Mesendoderm (in vitro differentiated cells): ENCODE results near the gene CDH23.

ENCODE experiments used
- DNase-seq: peaks from one replicate; pipeline ENCODE4 v3.0.0; 2013
- H2AK5ac ChIP-seq: 2 replicates; pipeline ENCODE4 v1.6.1; 2013; ENCODE audit warnings: low read length, inconsistent platforms
- H2BK120ac ChIP-seq: 2 replicates; pipeline ENCODE4 v1.6.1; 2013; ENCODE audit warnings: low read depth, mild to moderate bottlenecking, low read length, moderate library complexity, mixed read lengths
- H2BK15ac ChIP-seq: replicated peaks from 2 replicates; pipeline ENCODE4 v1.6.1; 2013; ENCODE audit warnings: low read depth, mild to moderate bottlenecking, moderate library complexity
- H2BK5ac ChIP-seq: 2 replicates; pipeline ENCODE4 v1.6.1; 2013; ENCODE audit warnings: low read length, inconsistent platforms
- H3K18ac ChIP-seq: 2 replicates; pipeline ENCODE4 v1.6.1; 2013; ENCODE audit warnings: mild to moderate bottlenecking, low read length, mixed read lengths
- H3K23ac ChIP-seq: one replicate; pipeline ENCODE4 v1.6.1; 2013; ENCODE audit warnings: low read length
- H3K27ac ChIP-seq: 2 replicates; pipeline ENCODE4 v1.5.1; 2013; ENCODE audit warnings: low read depth, mild to moderate bottlenecking, inconsistent platforms, low read length, moderate library complexity
- H3K27me3 ChIP-seq: 2 replicates; pipeline ENCODE4 v1.6.1; 2013; ENCODE audit warnings: low read length, control low read depth, mild to moderate bottlenecking, inconsistent platforms; ENCODE audit not compliant: insufficient read depth, poor library complexity
- H3K36me3 ChIP-seq: 2 replicates; pipeline ENCODE4 v1.6.1; 2013; ENCODE audit warnings: low read length, inconsistent platforms; ENCODE audit not compliant: control insufficient read depth, insufficient read depth
- H3K4ac ChIP-seq: one replicate; pipeline ENCODE4 v1.6.1; 2013; ENCODE audit warnings: low read depth, mild to moderate bottlenecking, low read length, moderate library complexity
- H3K4me1 ChIP-seq: 2 replicates; pipeline ENCODE4 v1.6.1; 2013; ENCODE audit warnings: low read depth, low read length, inconsistent platforms; ENCODE audit not compliant: control insufficient read depth
- H3K4me2 ChIP-seq: 2 replicates; pipeline ENCODE4 v1.6.1; 2013; ENCODE audit warnings: low read length
- H3K4me3 ChIP-seq: 2 replicates; pipeline ENCODE4 v1.5.1; 2013; ENCODE audit warnings: mild to moderate bottlenecking, low read length
- H3K56ac ChIP-seq: one replicate; pipeline ENCODE4 v1.6.1; 2013; ENCODE audit warnings: low read length
- H3K79me1 ChIP-seq: 2 replicates; pipeline ENCODE4 v1.6.1; 2013; ENCODE audit warnings: low read length, inconsistent platforms
- H3K79me2 ChIP-seq: 2 replicates; pipeline ENCODE4 v1.6.1; 2013; ENCODE audit warnings: mild to moderate bottlenecking, low read length; ENCODE audit not compliant: control insufficient read depth, insufficient read depth
- H3K9ac ChIP-seq: 2 replicates; pipeline ENCODE4 v1.6.1; 2013; ENCODE audit warnings: low read length, inconsistent platforms
- H4K5ac ChIP-seq: one replicate; pipeline ENCODE4 v1.6.1; 2013; ENCODE audit warnings: low read length
- H4K8ac ChIP-seq: one replicate; pipeline ENCODE4 v1.6.1; 2013; ENCODE audit warnings: low read depth, mild to moderate bottlenecking, control low read depth, low read length, moderate library complexity
- whole genome bisulfite sequencing: extraction: QIAGEN DNeasy Blood & Tissue Kit; methylation state at CpG from one replicate; pipeline ENCODE4 v1.1.7; 2013; ENCODE audit warnings: low lambda C conversion rate, missing lambda C conversion rate; ENCODE audit not compliant: insufficient coverage; ENCODE audit errors: extremely low coverage; 5-methylcytosine and 5-hydroxymethylcytosine counted together

The CDH23 gene

DNA sequence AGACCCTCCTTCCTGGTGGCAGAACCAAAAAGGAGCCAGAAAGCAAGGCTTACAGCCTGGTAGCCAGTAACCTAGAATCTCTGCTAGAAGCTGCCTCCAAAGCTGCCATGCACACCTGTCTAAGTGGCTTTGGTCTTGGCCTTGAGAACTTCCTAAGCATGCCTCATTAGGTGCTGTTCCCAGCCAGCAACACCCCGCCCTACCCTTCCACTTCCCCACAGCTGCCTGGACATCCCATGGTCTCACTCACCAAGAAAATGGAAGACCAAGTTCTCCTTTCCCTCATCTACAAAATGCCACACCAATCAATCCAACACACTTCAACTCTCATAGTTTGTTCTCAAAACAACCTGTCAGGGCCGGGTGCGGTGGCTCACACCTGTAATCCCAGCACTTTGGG lies 450.1 kb downstream of the CDH23 start:
- H3K79me2 ChIP-seq, result peaks cover 79% of the 10 kb centered on the region
- H3K27ac ChIP-seq, result no peak overlapping the region
- H2BK15ac ChIP-seq, result no peak overlapping the region
- H3K27me3 ChIP-seq, result no peaks in the 10 kb centered on the region
- WGBS, result no CpG with 5 or more reads among the region's 3 CpGs
- peaks cover 20% of the 10 kb centered on the region for H3K79me1 ChIP-seq
- DNase-seq, result no peak
- H3K56ac ChIP-seq, result no peak overlapping the region
- H2BK120ac ChIP-seq, result no peak overlapping the region
- H3K4me3 ChIP-seq, result no peak overlapping the region
- no peak overlapping the region for H3K4me2 ChIP-seq
- no peak overlapping the region for H3K18ac ChIP-seq
- no peak overlapping the region for H4K5ac ChIP-seq
- no peak overlapping the region for H3K4ac ChIP-seq
- no peak overlapping the region for H3K9ac ChIP-seq
- no peak overlapping the region for H2AK5ac ChIP-seq
- no peaks in the 10 kb centered on the region for H3K36me3 ChIP-seq
- H2BK5ac ChIP-seq, result no peak overlapping the region
- H3K23ac ChIP-seq, result no peak overlapping the region
- no peak overlapping the region for H4K8ac ChIP-seq
- no peaks in the 10 kb centered on the region for H3K4me1 ChIP-seq

DNA sequence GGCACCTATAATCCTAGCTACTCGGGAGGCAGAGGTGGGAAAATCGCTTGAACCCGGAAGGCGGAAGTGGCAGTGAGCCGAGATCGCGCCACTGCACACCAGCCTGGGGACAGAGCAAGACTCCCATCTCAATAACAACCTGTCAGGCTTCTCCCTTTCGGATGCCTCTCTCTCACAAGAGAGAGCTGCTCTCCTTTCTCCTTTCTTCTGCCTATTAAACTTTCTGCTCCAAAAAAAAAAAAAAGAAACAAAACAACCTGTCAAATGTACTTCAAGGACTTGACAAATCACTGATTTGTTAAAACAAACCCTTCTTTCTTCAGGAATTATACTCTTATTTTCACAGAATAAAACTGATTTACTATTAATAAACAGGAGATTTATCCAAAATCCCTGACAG lies 450.7 kb downstream of the CDH23 start:
- H3K27me3 ChIP-seq, result no peaks in the 10 kb centered on the region
- H3K4me3 ChIP-seq, result no peak overlapping the region
- H2BK120ac ChIP-seq, result no peak overlapping the region
- peaks cover 18% of the 10 kb centered on the region for H3K79me1 ChIP-seq
- H4K8ac ChIP-seq, result no peak overlapping the region
- no peak overlapping the region for H3K4me2 ChIP-seq
- DNase-seq, result no peak
- H3K27ac ChIP-seq, result no peak overlapping the region
- H3K9ac ChIP-seq, result no peak overlapping the region
- no peak overlapping the region for H3K18ac ChIP-seq
- no peak overlapping the region for H2AK5ac ChIP-seq
- no peak overlapping the region for H2BK15ac ChIP-seq
- H2BK5ac ChIP-seq, result no peak overlapping the region
- H4K5ac ChIP-seq, result no peak overlapping the region
- no CpG with 5 or more reads among the region's 8 CpGs for WGBS
- no peaks in the 10 kb centered on the region for H3K4me1 ChIP-seq
- peaks cover 75% of the 10 kb centered on the region for H3K79me2 ChIP-seq
- no peak overlapping the region for H3K23ac ChIP-seq
- H3K56ac ChIP-seq, result no peak overlapping the region
- H3K4ac ChIP-seq, result no peak overlapping the region
- no peaks in the 10 kb centered on the region for H3K36me3 ChIP-seq

DNA sequence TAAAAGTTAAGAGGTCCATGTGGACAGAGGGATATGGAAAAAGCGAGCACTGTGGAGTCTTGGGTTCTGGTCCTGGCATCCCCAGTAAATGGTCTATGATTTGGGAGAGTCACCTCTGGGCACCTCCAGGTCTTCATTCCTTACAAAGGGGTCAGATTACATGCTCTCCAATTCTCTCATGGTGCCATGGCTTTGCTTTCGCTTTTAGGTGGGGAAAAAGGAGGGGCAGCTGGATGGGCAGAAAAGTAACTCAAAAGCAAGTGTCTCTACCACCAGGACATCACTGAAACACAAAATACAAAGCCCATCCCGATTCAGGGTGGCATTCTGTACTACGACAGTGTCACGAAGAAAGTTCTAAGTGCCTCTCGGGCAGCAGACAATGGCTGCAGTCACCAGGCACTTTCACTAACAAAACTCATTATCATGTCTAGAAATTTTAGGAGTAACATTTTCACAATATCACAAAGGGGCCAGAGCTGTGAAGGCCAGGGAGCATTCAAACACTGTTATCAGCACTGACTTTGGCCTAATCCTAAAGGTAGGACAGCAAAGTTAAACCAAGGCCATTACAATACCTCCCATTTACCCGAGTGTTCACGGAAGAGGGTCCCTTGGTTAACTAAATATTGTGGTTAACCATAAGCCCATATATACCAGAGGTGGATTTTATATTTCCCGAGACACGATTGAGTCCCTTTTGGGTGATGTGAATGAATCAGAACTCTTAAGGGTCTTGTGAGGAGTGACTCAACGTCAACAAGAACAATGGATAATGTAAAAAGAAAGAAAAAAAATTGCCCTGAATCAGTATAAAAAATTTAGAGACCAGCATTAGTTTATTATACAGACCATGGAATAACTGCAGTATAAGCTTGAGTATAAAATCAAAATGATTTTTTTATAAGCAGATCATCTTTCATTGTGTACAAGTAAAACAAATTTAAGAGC lies 451.9 kb downstream of the CDH23 start:
- H2AK5ac ChIP-seq, result no peak overlapping the region
- H3K9ac ChIP-seq, result peak overlapping the region; percentile 6

DNA sequence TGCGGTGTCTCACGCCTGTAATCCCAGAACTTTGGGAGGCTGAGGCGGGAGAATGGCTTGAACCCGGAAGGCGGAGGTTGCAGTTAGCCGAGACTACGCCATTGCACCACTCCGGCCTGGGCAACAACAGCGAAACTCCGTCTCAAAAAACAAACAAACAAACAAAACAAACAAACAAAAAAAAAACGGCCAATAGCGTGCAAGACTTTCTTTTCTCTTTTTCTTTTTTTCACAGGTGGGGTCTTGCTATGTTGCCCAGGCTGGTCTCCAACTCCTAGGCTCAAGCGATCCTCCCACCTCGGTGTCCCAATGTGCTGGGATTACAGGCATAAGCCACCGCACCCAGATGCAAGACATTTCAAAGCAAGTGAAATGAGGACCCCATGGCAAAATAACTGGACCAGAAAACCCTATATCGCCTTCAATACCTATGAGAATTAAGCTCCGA lies 452.8 kb downstream of the CDH23 start:
- H3K4me1 ChIP-seq, result no peaks in the 10 kb centered on the region
- no peak overlapping the region for H4K5ac ChIP-seq

More for the DNA sequence above, 451.9 kb downstream of the CDH23 start:
- H3K4ac ChIP-seq, result no peak overlapping the region
- H3K79me2 ChIP-seq, result peaks cover 63% of the 10 kb centered on the region
- H4K5ac ChIP-seq, result no peak overlapping the region
- H3K4me2 ChIP-seq, result no peak overlapping the region
- no peak overlapping the region for H2BK5ac ChIP-seq
- no peak overlapping the region for H2BK120ac ChIP-seq
- no peak overlapping the region for H3K56ac ChIP-seq
- WGBS, result no CpG with 5 or more reads among the region's 11 CpGs
- H3K4me3 ChIP-seq, result no peak overlapping the region
- H4K8ac ChIP-seq, result no peak overlapping the region
- no peak overlapping the region for H3K23ac ChIP-seq
- no peak overlapping the region for H2BK15ac ChIP-seq
- H3K27me3 ChIP-seq, result no peaks in the 10 kb centered on the region
- H3K79me1 ChIP-seq, result peaks cover 13% of the 10 kb centered on the region
- no peak overlapping the region for H3K27ac ChIP-seq
- H3K4me1 ChIP-seq, result no peaks in the 10 kb centered on the region
- H3K36me3 ChIP-seq, result no peaks in the 10 kb centered on the region
- DNase-seq, result no peak
- H3K18ac ChIP-seq, result no peak overlapping the region

DNA sequence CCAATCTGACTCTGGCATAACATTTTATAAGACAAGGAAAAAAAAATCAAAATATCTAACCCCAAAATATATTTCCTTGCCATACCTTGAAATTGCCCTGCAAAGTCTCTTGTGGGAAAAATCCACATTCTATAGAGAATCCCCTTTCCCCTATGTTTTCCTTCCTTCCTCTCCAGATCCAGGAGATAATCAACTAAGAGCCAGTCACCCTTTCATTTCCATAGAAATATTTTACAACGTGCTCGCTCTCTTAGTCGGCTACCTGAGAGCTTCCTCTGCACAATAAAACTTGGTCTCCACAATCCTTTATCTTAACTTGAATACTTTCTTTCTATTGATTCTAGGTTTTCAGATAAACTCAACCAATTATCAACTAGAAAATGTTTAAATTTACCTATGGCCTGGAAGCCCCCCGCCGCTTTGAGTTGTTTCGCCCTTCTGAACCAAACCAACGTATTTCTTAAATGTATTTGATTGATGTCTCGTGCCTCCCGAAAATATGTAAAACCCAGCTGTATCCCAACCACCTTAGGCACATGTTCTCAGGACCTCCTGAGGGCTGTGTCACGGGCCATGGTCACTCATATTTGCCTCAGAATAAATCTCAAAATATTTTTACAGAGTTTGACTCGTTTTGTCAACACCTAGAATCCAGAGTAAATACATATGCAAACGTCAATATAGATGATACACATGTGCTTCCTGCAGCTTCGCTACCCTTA lies 453.5 kb downstream of the CDH23 start:
- H2BK15ac ChIP-seq, result no peak overlapping the region
- H3K23ac ChIP-seq, result peak overlapping the region; percentile 85
- peak overlapping the region; percentile 91 for H3K4me3 ChIP-seq
- peaks cover 13% of the 10 kb centered on the region for H3K79me1 ChIP-seq
- DNase-seq, result no peak
- peaks cover 51% of the 10 kb centered on the region for H3K79me2 ChIP-seq
- H3K27ac ChIP-seq, result peak overlapping the region; percentile 92
- peak overlapping the region; percentile 77 for H3K4me2 ChIP-seq
- peak overlapping the region; percentile 88 for H2BK5ac ChIP-seq
- peak overlapping the region; percentile 100 for H3K56ac ChIP-seq
- H3K4ac ChIP-seq, result peak overlapping the region; percentile 60
- H3K36me3 ChIP-seq, result no peaks in the 10 kb centered on the region
- no peak overlapping the region for H2BK120ac ChIP-seq
- no CpG with 5 or more reads among the region's 13 CpGs for WGBS
- H3K4me1 ChIP-seq, result no peaks in the 10 kb centered on the region
- H3K9ac ChIP-seq, result peak overlapping the region; percentile 99
- no peak overlapping the region for H4K8ac ChIP-seq
- no peak overlapping the region for H3K18ac ChIP-seq
- no peaks in the 10 kb centered on the region for H3K27me3 ChIP-seq
- no peak overlapping the region for H2AK5ac ChIP-seq
- H4K5ac ChIP-seq, result no peak overlapping the region

More for the DNA sequence above, 452.8 kb downstream of the CDH23 start:
- Histone ChIP-seq H3K9ac (no peak overlapping the region), H3K4me3 (no peak overlapping the region), H3K79me2 (peaks cover 56% of the 10 kb centered on the region), H3K18ac (no peak overlapping the region), H3K36me3 (no peaks in the 10 kb centered on the region), H3K4ac (no peak overlapping the region), H3K27me3 (no peaks in the 10 kb centered on the region), H3K56ac (no peak overlapping the region), H2BK15ac (no peak overlapping the region), H2BK5ac (no peak overlapping the region), H3K4me2 (no peak overlapping the region), H3K23ac (no peak overlapping the region), H2AK5ac (no peak overlapping the region), H4K8ac (no peak overlapping the region), H3K79me1 (peaks cover 13% of the 10 kb centered on the region), H2BK120ac (no peak overlapping the region), H3K27ac (no peak overlapping the region)
- no peak for DNase-seq
- WGBS, result no CpG with 5 or more reads among the region's 17 CpGs
